ENCODE measurements around the gene AGFG2.
"Not testable (repeated sequence)": the region's sequence is repeated elsewhere in the genome, so short reads cannot be mapped to it uniquely, and the experiment has no call there.

AGFG2 gene

GRCh38 chr7:100538654-100539435, at the start of gene AGFG2:
Gene AGFG2 (plus strand): TSS chr7:100539203. CDS start chr7:100539347, 144 bp downstream.
- peak; percentile 86 for DNase-seq

GRCh38 chr7:100489824-100490223, 49.2 kb upstream of the AGFG2 start:
- peak; percentile 94 for DNase-seq

- DNase-seq, result peak; percentile 26
Measured at GRCh38 chr7:100490483-100491191, 48.4 kb upstream of the AGFG2 start.

GRCh38 chr7:100491192-100491578, 47.8 kb upstream of the AGFG2 start:
- no peak for DNase-seq

- DNase-seq, result no peak
Measured at GRCh38 chr7:100492738-100493475, 46.1 kb upstream of the AGFG2 start.

- DNase-seq, result no peak
Measured at GRCh38 chr7:100493476-100494264, 45.3 kb upstream of the AGFG2 start.

- no peak for DNase-seq
Measured at GRCh38 chr7:100496509-100496908, 42.5 kb upstream of the AGFG2 start.

GRCh38 chr7:100500743-100501142, 38.3 kb upstream of the AGFG2 start:
- DNase-seq, result not testable (repeated sequence)

GRCh38 chr7:100504031-100504430, 35.0 kb upstream of the AGFG2 start:
- DNase-seq, result not testable (repeated sequence)

GRCh38 chr7:100504887-100505611, 34.0 kb upstream of the AGFG2 start:
- no peak for DNase-seq

GRCh38 chr7:100506356-100506923, 32.6 kb upstream of the AGFG2 start:
- DNase-seq, result no peak

GRCh38 chr7:100509231-100509630, 29.8 kb upstream of the AGFG2 start:
- no peak for DNase-seq

- DNase-seq, result no peak
Measured at GRCh38 chr7:100510437-100511239, 28.4 kb upstream of the AGFG2 start.

- no peak for DNase-seq
Measured at GRCh38 chr7:100513212-100513810, 25.7 kb upstream of the AGFG2 start.

- DNase-seq, result no peak
Measured at GRCh38 chr7:100515072-100515532, 23.9 kb upstream of the AGFG2 start.

- DNase-seq, result no peak
Measured at GRCh38 chr7:100516135-100516812, 22.7 kb upstream of the AGFG2 start.

- no peak for DNase-seq
Measured at GRCh38 chr7:100517305-100517704, 21.7 kb upstream of the AGFG2 start.

GRCh38 chr7:100519580-100519979, 19.4 kb upstream of the AGFG2 start:
- DNase-seq, result no peak

GRCh38 chr7:100520138-100520537, 18.9 kb upstream of the AGFG2 start:
- DNase-seq, result no peak

- no peak for DNase-seq
Measured at GRCh38 chr7:100521076-100521475, 17.9 kb upstream of the AGFG2 start.
